Keratinocyte (primary cell): ENCODE results near the gene CDKN2AIP. TPM values are rescaled to one million over a fixed set of nuclear protein-coding genes. Genes with fewer than 3 reads are reported as not detected.

Source experiments
- DNase-seq: peaks from one replicate; pipeline ENCODE4 v3.0.0-alpha.2; 2011; ENCODE audit warnings: low read depth, missing footprints, low spot score
- FAIRE-seq: peaks from 2 replicates; lab custom pipeline; 2011; peaks lifted over from hg19 to GRCh38; lab: Jason Lieb, UNC
- H2AFZ ChIP-seq: 2 replicates; pipeline ENCODE4 v1.6.0; 2012; ENCODE audit warnings: low read length, control low read depth, inconsistent platforms; ENCODE audit not compliant: control insufficient read depth
- H3K27ac ChIP-seq: 2 replicates; pipeline ENCODE4 v1.5.1; 2011; ENCODE audit warnings: low read length; ENCODE audit not compliant: control insufficient read depth, insufficient read depth
- H3K27me3 ChIP-seq: 3 replicates; pipeline ENCODE4 v1.6.0; 2011; ENCODE audit warnings: low read length; ENCODE audit not compliant: control insufficient read depth, insufficient read depth; ENCODE audit errors: extremely low read depth
- H3K36me3 ChIP-seq, 2 experiments: 2 replicates in 1 of 2; 3 replicates in 1 of 2; pipeline ENCODE4 v1.5.1; 2011; ENCODE audit warnings: low read length in 2 of 2, mild to moderate bottlenecking in 1 of 2; ENCODE audit not compliant: control insufficient read depth in 2 of 2, insufficient read depth in 2 of 2; ENCODE audit errors: extremely low read depth in 1 of 2
- H3K4me1 ChIP-seq: 3 replicates; pipeline ENCODE4 v1.5.1; 2011; ENCODE audit warnings: low read length; ENCODE audit not compliant: control insufficient read depth, insufficient read depth; ENCODE audit errors: extremely low read depth
- H3K4me2 ChIP-seq: 3 replicates; pipeline ENCODE4 v1.6.0; 2011; ENCODE audit warnings: low read depth, low read length; ENCODE audit not compliant: control insufficient read depth, insufficient read depth; ENCODE audit errors: extremely low read depth
- H3K4me3 ChIP-seq, 3 experiments: fragments of 200-600 bp in 1 of 3; sonication (generic) in 1 of 3; 2 replicates in 2 of 3; 3 replicates in 1 of 3; pipeline ENCODE4 v1.5.1; 2011 to 2016; ENCODE audit warnings: low read length in 3 of 3, mild to moderate bottlenecking in 3 of 3, control low read depth in 2 of 3, inconsistent platforms in 1 of 3, low read depth in 1 of 3, mixed read lengths in 1 of 3, mixed run types in 1 of 3, moderate library complexity in 1 of 3; ENCODE audit not compliant: control insufficient read depth in 2 of 3, insufficient read depth in 2 of 3; ENCODE audit errors: extremely low read depth in 1 of 3
- H3K79me2 ChIP-seq: 2 replicates; pipeline ENCODE4 v1.6.0; 2012; ENCODE audit warnings: low read length; ENCODE audit not compliant: control insufficient read depth, insufficient read depth
- H3K9ac ChIP-seq: 3 replicates; pipeline ENCODE4 v1.6.0; 2011; ENCODE audit warnings: low read length; ENCODE audit not compliant: control insufficient read depth, insufficient read depth; ENCODE audit errors: extremely low read depth
- H3K9me1 ChIP-seq: 3 replicates; pipeline ENCODE4 v1.6.0; 2011; ENCODE audit warnings: low read length; ENCODE audit not compliant: control insufficient read depth, insufficient read depth; ENCODE audit errors: extremely low read depth
- H3K9me3 ChIP-seq: 2 replicates; pipeline ENCODE4 v1.5.1; 2012; ENCODE audit warnings: low read depth, low read length; ENCODE audit not compliant: control insufficient read depth
- H4K20me1 ChIP-seq: 3 replicates; pipeline ENCODE4 v1.6.0; 2011; ENCODE audit warnings: low read length; ENCODE audit not compliant: control insufficient read depth, insufficient read depth; ENCODE audit errors: extremely low read depth
- CTCF ChIP-seq, 3 experiments: IDR thresholded peaks in 1 of 3; conservative IDR thresholded peaks in 1 of 3; optimal IDR thresholded peaks in 1 of 3; 2 replicates in 2 of 3; 3 replicates in 1 of 3; pipeline versions ENCODE3 to v1.5.1; 2011; ENCODE audit warnings: low read length in 3 of 3, mild to moderate bottlenecking in 3 of 3, moderate library complexity in 2 of 3, control low read depth in 1 of 3, inconsistent platforms in 1 of 3; ENCODE audit not compliant: insufficient read depth in 2 of 3; ENCODE audit errors: extremely low read depth in 1 of 3
- EZH2 ChIP-seq: IDR thresholded peaks from one replicate; pipeline ENCODE4 v1.6.1; 2012; ENCODE audit warnings: inconsistent platforms, mild to moderate bottlenecking, low read length, moderate library complexity
- dilution Hi-C: fragments of 300-500 bp; cut with MboI; formaldehyde crosslinking; loops from one replicate; pipeline ENCODE4 v1.7.0; 2020; ENCODE audit warnings: low sequenced_read_pairs; ENCODE audit not compliant: extremely low pct_ligation_motif_present
- polyA minus RNA-seq, 3 experiments: library from RNA; depleted of rRNA, polyadenylated mRNA; stranded (reverse); fragments of >200 nt; gene quantifications; 1 replicate in 1 of 3; 2 replicates in 1 of 3; 3 replicates in 1 of 3; pipeline ENCODE4 v1.2.3, GENCODE V29; 2011
- polyA plus RNA-seq, 5 experiments: library from polyadenylated mRNA; depleted of rRNA in 3 of 5; stranded (reverse) in 3 of 5; stranded (forward) in 1 of 5; unstranded in 1 of 5; fragments of >200 nt; gene quantifications; 1 replicate in 1 of 5; 2 replicates in 3 of 5; 3 replicates in 1 of 5; pipeline versions ENCODE4 v1.2.1 to v1.2.3, GENCODE V29; 2011 to 2012; ENCODE audit warnings: missing spikeins in 2 of 5, low read depth in 1 of 5, low replicate concordance in 1 of 5

CDKN2AIP gene
- 10.3 to 13.6 TPM (median 10.3 TPM) in 3 replicates for polyA plus RNA-seq
- polyA plus RNA-seq (2011; ENCODE audit: low read depth): 14.8 TPM
- 4.7 and 10.2 TPM in 2 replicates for polyA plus RNA-seq (2011; cell fraction: cytosol; rRNA removed)
- 10.6 and 11.0 TPM in 2 replicates for polyA plus RNA-seq (2011; cell fraction: nucleus; rRNA removed)
- 8.7 and 14.5 TPM in 2 replicates for polyA plus RNA-seq (2012; ENCODE audit: low replicate concordance)
- 3.6 to 10.2 TPM (median 7.2 TPM) in 3 replicates for polyA minus RNA-seq
- 6.9 TPM for polyA minus RNA-seq (2011; cell fraction: cytosol; rRNA and poly(A)+ RNA removed)
- 7.7 and 14.0 TPM in 2 replicates for polyA minus RNA-seq (2011; cell fraction: nucleus; rRNA and poly(A)+ RNA removed)

- dilution Hi-C loops: no loop called here
- no peak for FAIRE-seq
- Histone ChIP-seq H3K27ac (peak within 1 kb of the TSS; percentile 97), H3K9me1 (peaks cover 3% of the 10 kb centered on the region), H3K27me3 (no peaks in the 10 kb centered on the region), H3K4me2 (peak within 1 kb of the TSS; percentile 87), H2AFZ (peak within 1 kb of the TSS; percentile 93), H3K9me3 (no peaks in the 10 kb centered on the region), H3K36me3 (peaks cover 12 to 19% of the 10 kb centered on the region in 2 experiments), H3K9ac (peak within 1 kb of the TSS; percentile 99), H3K4me1 (peaks cover 6% of the 10 kb centered on the region), H3K79me2 (peaks cover 35% of the 10 kb centered on the region), H4K20me1 (no peaks in the 10 kb centered on the region), H3K4me3 (peak within 1 kb of the TSS; percentile 88 to 98 (median 92))
- TF ChIP-seq EZH2: no peak
- no peak for TF ChIP-seq CTCF (optimal IDR thresholded peaks at IDR 0.05 in 1 of 3, IDR thresholded peaks at IDR 0.05 in 1 of 3, conservative IDR thresholded peaks at IDR 0.05 in 1 of 3; ENCODE audit: extremely low read depth in 1 of 3, insufficient read depth in 2 of 3, low read length in 3 of 3)
- no peak for DNase-seq
These were observed at the start of gene CDKN2AIP for GRCh38 chr4:183444214-183445096. Gene CDKN2AIP, plus strand, starts transcription at chr4:183444636. Its CDS starts 162 bp downstream, at chr4:183444798.

GRCh38 chr4:183395395-183395794 lies 49.0 kb upstream of the CDKN2AIP start:
- H3K4me3 ChIP-seq: no peak overlapping the region
- no peaks in the 10 kb centered on the region for H3K9me1 ChIP-seq
- no peaks in the 10 kb centered on the region for H3K79me2 ChIP-seq
- H3K36me3 ChIP-seq: no peaks in the 10 kb centered on the region
- no peak overlapping the region for H2AFZ ChIP-seq
- no peaks in the 10 kb centered on the region for H4K20me1 ChIP-seq
- no peaks in the 10 kb centered on the region for H3K27me3 ChIP-seq
- TF ChIP-seq CTCF (optimal IDR thresholded peaks at IDR 0.05 in 1 of 3, IDR thresholded peaks at IDR 0.05 in 1 of 3, conservative IDR thresholded peaks at IDR 0.05 in 1 of 3; ENCODE audit: extremely low read depth in 1 of 3, insufficient read depth in 2 of 3, low read length in 3 of 3) (no peak), EZH2 (no peak)
- peaks cover 12% of the 10 kb centered on the region for H3K4me1 ChIP-seq
- no peak overlapping the region for H3K4me2 ChIP-seq
- H3K9me3 ChIP-seq: no peaks in the 10 kb centered on the region
- DNase-seq (no peak), FAIRE-seq (no peak)
- no peak overlapping the region for H3K9ac ChIP-seq
- no peak overlapping the region for H3K27ac ChIP-seq
- dilution Hi-C loops: no loop called here
